Upper lobe of left lung (tissue), 6 donors: ENCODE measurements around the gene CLDN10. TPM values are rescaled to one million over a fixed set of nuclear protein-coding genes. Genes with fewer than 3 reads are reported as not detected.
A peak's percentile ranks its signal among the peaks of the same experiment; 100 is the strongest.

Experiments used
- ATAC-seq, 2 donors: fragments of 200-7000 bp; cut with Tn5 transposase; one replicate each; pipeline ENCODE4 v1.9.1; 2022; ENCODE audit warnings: mild to moderate bottlenecking in 2 of 2, moderate library complexity in 2 of 2; ENCODE audit not compliant: low FRiP score in 2 of 2
- DNase-seq, 2 donors: peaks; one replicate each; pipeline ENCODE4 v3.0.0-alpha.2; 2019 to 2020
- H3K27ac ChIP-seq, 4 donors: fragments of 200-600 bp; sonication (generic); one replicate each; pipeline ENCODE4 v1.5.1; 2016 to 2019
- H3K27me3 ChIP-seq, 4 donors: fragments of 200-600 bp; sonication (generic); one replicate each; pipeline ENCODE4 v1.5.1; 2017 to 2019
- H3K36me3 ChIP-seq, 4 donors: fragments of 200-600 bp; sonication (generic); one replicate each; pipeline ENCODE4 v1.5.1; 2016 to 2019
- H3K4me1 ChIP-seq, 4 donors: fragments of 200-600 bp; sonication (generic); one replicate each; pipeline ENCODE4 v1.5.1; 2018 to 2019
- H3K4me3 ChIP-seq, 4 donors: fragments of 200-600 bp; sonication (generic); one replicate each; pipeline ENCODE4 v1.5.1; 2017 to 2019; ENCODE audit warnings: mild to moderate bottlenecking in 2 of 4, moderate library complexity in 1 of 4
- H3K9me3 ChIP-seq, 4 donors: fragments of 200-600 bp; sonication (generic); one replicate each; pipeline ENCODE4 v1.5.1; 2018 to 2019
- CTCF ChIP-seq, 6 experiments: fragments of 450-650 bp in 4 of 6; fragments of 200-600 bp in 2 of 6; sonication (generic) in 2 of 6; IDR thresholded peaks; one replicate each; pipeline ENCODE4 v1.5.1; 2016 to 2019; ENCODE audit warnings: antibody characterized with exemption in 6 of 6
- EP300 ChIP-seq, 4 donors: sonication (generic); formaldehyde crosslinking; IDR thresholded peaks; one replicate each; pipeline ENCODE4 v1.5.1; 2017; ENCODE audit warnings: antibody characterized with exemption in 4 of 4, control low read depth in 2 of 4
- POLR2A ChIP-seq, 4 donors: fragments of 450-650 bp; IDR thresholded peaks; one replicate each; pipeline ENCODE4 v1.5.1; 2016 to 2017; ENCODE audit warnings: antibody characterized with exemption in 4 of 4, mild to moderate bottlenecking in 2 of 4
- POLR2AphosphoS5 ChIP-seq, 2 donors: sonication (generic); formaldehyde crosslinking; IDR thresholded peaks; one replicate each; pipeline ENCODE4 v1.5.1; 2017; ENCODE audit warnings: antibody characterized with exemption in 2 of 2
- WGBS, 2 donors: methylation state at CpG; one replicate each; pipeline ENCODE4 v1.1.5; 2017 to 2018; 5-methylcytosine and 5-hydroxymethylcytosine counted together
- total RNA-seq, 6 donors: library from RNA; depleted of rRNA in 4 of 6; stranded (reverse); fragments of >200 nt in 4 of 6; gene quantifications; one replicate each; pipeline versions ENCODE4 v1.1.0 to v1.2.1, GENCODE V29; 2016 to 2021
- donor health status: DM: no; HTN: no; CAD: no; lungs with moderate emphysema.
- donor health status: DM: no; HTN: yes; CAD: no; lungs with severe emphysema.

CLDN10 gene
- total RNA-seq, 6 donors from 2014 or later: 1.6 to 4.5 (median 2.4) TPM; not detected in 2

- no peaks in the 10 kb centered on the region for H3K27me3 ChIP-seq
- WGBS, 2 donors: 68 to 76% methylated on average over 7 of the region's 7 CpGs
- DNase-seq (no peak), ATAC-seq (no peak)
- H3K4me3 ChIP-seq: no peak overlapping the region
- no peak overlapping the region for H3K27ac ChIP-seq
- peaks cover 4 to 10% (median 6%) of the 10 kb centered on the region in 4 donors for H3K4me1 ChIP-seq
- H3K36me3 ChIP-seq: no peaks in the 10 kb centered on the region
- no peaks in the 10 kb centered on the region for H3K9me3 ChIP-seq
- no peak for TF ChIP-seq POLR2AphosphoS5 (IDR thresholded peaks at IDR 0.05)
- TF ChIP-seq CTCF (IDR thresholded peaks at IDR 0.05): no peak
- TF ChIP-seq EP300 (IDR thresholded peaks at IDR 0.05): no peak
- no peak for TF ChIP-seq POLR2A (IDR thresholded peaks at IDR 0.05)
Measured at GRCh38 chr13:95533545-95534160, 18.9 kb upstream of the CLDN10 start.

- Histone ChIP-seq H3K9me3 (no peaks in the 10 kb centered on the region), H3K27ac (no peak overlapping the region), H3K27me3 (no peaks in the 10 kb centered on the region), H3K36me3 (no peaks in the 10 kb centered on the region), H3K4me3 (no peak overlapping the region), H3K4me1 (peaks cover 2 to 5% (median 2%) of the 10 kb centered on the region in 4 donors)
- peak in 1 of 4 donors; percentile 36 for TF ChIP-seq EP300 (IDR thresholded peaks at IDR 0.05)
- peak in 1 of 2 donors; percentile 38 for TF ChIP-seq POLR2AphosphoS5 (IDR thresholded peaks at IDR 0.05)
- TF ChIP-seq POLR2A (IDR thresholded peaks at IDR 0.05): no peak
- peak; percentile 41 to 73 for ATAC-seq
- DNase-seq: peak in 1 of 2 donors; percentile 36
- 52 to 69% methylated on average over 3 of the region's 3 CpGs for WGBS, 2 donors
Measured at GRCh38 chr13:95535243-95535642, 17.3 kb upstream of the CLDN10 start.

GRCh38 chr13:95536632-95537241 lies 15.8 kb upstream of the CLDN10 start:
- TF ChIP-seq POLR2AphosphoS5 (IDR thresholded peaks at IDR 0.05): no peak
- TF ChIP-seq CTCF (IDR thresholded peaks at IDR 0.05): peak in 2 of 6 experiments; percentile 34 to 37
- H3K27me3 ChIP-seq: no peaks in the 10 kb centered on the region
- H3K4me1 ChIP-seq: peaks cover 0 to 11% (median 5%) of the 10 kb centered on the region in 4 donors
- 15 to 18% methylated on average over 6 of the region's 6 CpGs for WGBS, 2 donors
- ATAC-seq (no peak), DNase-seq (no peak)
- no peaks in the 10 kb centered on the region for H3K9me3 ChIP-seq
- H3K27ac ChIP-seq: no peak overlapping the region
- no peaks in the 10 kb centered on the region for H3K36me3 ChIP-seq
- H3K4me3 ChIP-seq: no peak overlapping the region

GRCh38 chr13:95540888-95541287 lies 11.6 kb upstream of the CLDN10 start:
- WGBS, 2 donors: 16 to 20% methylated on average over 6 of the region's 6 CpGs
- no peak overlapping the region for H3K4me3 ChIP-seq
- DNase-seq (peak in 1 of 2 donors; percentile 39), ATAC-seq (no peak)
- H3K4me1 ChIP-seq: peaks cover 0 to 11% (median 5%) of the 10 kb centered on the region in 4 donors
- no peak overlapping the region for H3K27ac ChIP-seq
- TF ChIP-seq POLR2AphosphoS5 (IDR thresholded peaks at IDR 0.05): no peak
- no peak for TF ChIP-seq EP300 (IDR thresholded peaks at IDR 0.05)
- no peak for TF ChIP-seq CTCF (IDR thresholded peaks at IDR 0.05)
- TF ChIP-seq POLR2A (IDR thresholded peaks at IDR 0.05): no peak
- no peaks in the 10 kb centered on the region for H3K36me3 ChIP-seq
- no peaks in the 10 kb centered on the region for H3K9me3 ChIP-seq
- H3K27me3 ChIP-seq: no peaks in the 10 kb centered on the region

- 37 to 46% methylated on average over 2 of the region's 2 CpGs for WGBS, 2 donors
- no peak for DNase-seq
- peaks cover 0 to 11% (median 5%) of the 10 kb centered on the region in 4 donors for H3K4me1 ChIP-seq
- H3K9me3 ChIP-seq: no peaks in the 10 kb centered on the region
- no peak overlapping the region for H3K4me3 ChIP-seq
- no peak for TF ChIP-seq POLR2A (IDR thresholded peaks at IDR 0.05)
- TF ChIP-seq CTCF (IDR thresholded peaks at IDR 0.05): no peak
- TF ChIP-seq EP300 (IDR thresholded peaks at IDR 0.05): no peak
- no peak for TF ChIP-seq POLR2AphosphoS5 (IDR thresholded peaks at IDR 0.05)
- H3K36me3 ChIP-seq: no peaks in the 10 kb centered on the region
- no peak overlapping the region for H3K27ac ChIP-seq
- ATAC-seq: no peak
- no peaks in the 10 kb centered on the region for H3K27me3 ChIP-seq
Measured at GRCh38 chr13:95541308-95541707, 11.2 kb upstream of the CLDN10 start.
